Femur (tissue), 1 donor: ENCODE data around the gene BDKRB2.
"Not testable (repeated sequence)": the region's sequence is repeated elsewhere in the genome, so short reads cannot be mapped to it uniquely, and the experiment has no call there.

ENCODE experiments used
- DNase-seq: peaks from one replicate; pipeline ENCODE4 v3.0.0-alpha.2; 2017

The BDKRB2 gene

DNA sequence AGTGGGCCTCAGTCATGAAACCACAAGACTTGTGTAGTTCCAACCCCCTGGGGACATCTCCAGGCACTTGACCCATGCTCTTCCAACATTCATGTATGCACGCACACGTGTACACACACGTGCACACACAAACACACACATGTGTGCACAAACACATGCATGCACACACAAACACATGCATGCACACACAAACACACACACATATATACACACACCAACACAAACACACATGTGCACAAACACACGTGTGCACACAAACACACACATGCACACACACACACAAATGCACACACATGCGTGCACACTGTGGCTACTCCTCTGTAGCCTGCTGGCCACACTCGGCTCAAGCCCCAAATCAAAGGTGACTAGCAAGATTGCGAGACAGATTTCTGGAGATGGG lies 22.8 kb downstream of the BDKRB2 start:
- no peak for DNase-seq

DNA sequence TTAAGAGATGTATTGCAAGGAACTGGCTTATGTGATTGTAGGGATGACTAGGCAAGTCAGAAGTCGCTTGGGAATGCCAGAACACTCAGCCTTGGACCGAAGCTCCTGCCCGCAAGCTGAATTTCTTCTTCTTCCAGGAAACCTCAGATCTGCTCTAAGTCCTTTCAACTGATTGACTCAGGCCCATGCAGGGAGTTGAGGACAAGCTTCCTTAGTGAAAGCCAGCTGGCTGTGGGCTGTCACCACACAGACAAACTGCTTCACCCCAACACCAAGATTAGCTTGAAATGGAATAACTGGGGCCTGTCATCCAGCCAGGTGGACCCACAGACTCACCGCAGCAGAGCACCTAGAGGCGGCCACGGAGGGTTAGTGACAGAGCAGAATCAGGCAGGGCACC lies 24.7 kb downstream of the BDKRB2 start:
- no peak for DNase-seq

DNA sequence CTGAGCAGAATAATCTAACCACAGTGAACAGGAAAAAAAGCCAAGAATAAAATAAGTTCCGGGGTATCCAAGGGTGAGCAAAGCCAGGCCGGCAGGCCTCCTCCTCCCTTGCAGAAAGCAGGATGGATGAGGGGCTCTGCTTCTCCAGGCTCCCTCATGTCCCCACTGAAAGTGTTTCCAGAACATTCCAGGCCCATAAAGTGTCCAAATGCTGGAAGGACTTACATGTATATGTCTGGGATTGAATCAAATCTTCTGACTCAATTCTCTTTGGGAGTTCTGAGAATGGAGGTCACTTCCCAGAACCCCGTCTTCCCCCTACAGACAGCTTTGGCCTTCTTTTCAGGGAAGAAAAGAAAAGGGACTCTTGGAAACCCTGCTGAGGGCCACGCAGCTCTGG lies 26.4 kb downstream of the BDKRB2 start:
- peak; percentile 22 for DNase-seq

DNA sequence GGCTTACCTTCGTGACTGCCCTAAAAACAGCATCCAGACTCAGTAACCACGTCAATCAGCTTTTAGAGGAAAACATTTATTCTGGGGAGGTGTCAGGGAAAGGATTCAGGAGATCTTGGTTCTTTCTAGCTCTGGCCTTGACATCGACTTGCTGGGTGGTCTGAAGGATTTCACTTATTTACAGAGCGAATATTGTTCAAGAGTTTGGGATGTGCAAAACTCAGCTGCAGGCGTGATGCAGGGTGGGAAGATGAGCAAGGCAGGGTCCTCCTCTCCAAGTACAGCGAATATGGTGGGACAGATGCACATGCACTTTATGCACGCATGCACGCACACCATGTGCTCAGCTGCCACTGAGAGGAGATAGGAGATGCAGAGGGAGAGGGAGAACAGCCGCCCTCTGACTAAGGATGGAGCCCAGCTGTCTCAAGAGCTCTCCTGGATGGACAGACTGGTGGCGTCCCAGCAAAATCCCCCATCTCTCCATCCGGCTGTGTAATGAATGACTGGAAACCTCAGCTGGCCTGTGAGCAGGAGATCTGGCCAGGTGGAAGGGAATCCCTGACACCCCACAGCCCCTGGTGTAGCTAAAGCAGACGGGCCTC lies 27.0 kb downstream of the BDKRB2 start:
- DNase-seq = peak; percentile 30

DNA sequence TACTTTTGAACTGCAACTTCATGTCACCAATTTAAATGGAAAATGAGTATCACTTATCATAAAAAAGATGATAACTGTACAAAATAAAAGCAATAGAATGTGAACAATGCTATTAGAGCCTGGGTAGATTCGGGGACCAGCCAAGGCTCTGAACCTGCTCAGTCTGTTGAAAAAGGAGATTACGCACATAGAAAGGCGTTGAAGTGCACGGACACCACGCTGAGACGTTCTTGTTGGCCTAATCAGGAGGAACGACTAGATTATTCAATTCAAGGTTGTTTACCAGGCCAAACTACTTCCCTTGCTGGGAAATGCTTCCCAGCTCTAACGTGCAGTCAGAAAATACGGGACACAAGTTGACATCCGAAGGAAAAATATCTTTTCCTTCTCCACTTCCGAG lies 27.9 kb downstream of the BDKRB2 start:
- no peak for DNase-seq

DNA sequence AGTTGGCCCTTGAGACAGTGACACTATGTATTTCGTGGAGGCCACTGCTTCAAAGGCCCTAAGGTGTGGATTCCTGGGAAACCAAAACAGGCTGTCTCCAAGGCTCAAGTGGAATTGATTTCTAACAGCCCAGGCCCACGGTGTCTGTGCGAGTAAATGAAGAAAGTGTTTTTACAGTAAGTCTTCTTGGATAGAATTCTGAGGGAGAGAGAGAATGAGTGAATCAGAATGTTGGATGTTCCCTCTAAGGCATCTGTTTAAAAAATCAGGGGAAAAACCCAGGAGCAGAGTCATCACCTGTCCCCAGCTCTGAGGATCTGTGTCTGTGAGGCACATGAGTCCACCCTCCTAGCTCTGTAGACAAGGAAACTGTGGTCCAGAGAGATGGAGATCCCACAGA lies 29.0 kb downstream of the BDKRB2 start:
- no peak for DNase-seq

DNA sequence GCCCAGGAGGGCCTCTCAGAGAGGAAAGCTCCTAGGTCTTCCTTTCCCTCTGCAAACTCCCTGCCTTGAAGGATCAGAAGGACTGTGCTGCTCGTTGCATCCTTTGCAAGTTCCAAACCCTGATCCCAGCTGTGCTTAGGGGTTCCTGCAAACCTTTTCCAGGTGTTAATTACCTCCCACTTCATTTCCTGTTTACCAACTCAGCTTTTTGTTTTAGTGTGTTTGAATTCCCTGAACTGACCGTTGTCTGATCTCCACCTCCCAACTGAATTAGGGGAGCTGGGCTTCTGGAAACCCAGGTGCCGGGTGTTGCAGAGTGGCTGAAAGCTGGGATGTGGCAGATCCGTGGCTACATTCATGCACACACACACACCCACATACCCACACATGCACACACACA lies 30.8 kb downstream of the BDKRB2 start:
- no peak for DNase-seq

DNA sequence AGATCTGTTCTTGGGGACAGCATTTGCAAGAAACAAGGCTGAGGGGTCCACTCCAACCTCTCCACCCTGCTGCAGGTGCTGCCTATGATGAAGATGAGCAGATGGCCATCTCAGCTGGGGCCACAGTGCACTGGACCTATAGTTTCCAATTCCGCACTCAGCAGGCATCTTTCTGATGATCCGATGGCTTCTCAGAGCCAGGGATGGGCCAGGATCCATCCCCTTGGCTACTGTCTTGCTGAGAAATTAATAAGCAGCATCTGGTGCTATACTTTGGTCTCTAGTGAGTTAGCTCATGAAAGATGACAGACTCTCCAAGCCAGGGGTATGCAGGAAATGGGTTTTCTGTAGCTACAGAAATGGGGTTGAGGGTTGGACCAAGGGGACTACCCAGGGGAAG lies 33.0 kb downstream of the BDKRB2 start:
- no peak for DNase-seq

DNA sequence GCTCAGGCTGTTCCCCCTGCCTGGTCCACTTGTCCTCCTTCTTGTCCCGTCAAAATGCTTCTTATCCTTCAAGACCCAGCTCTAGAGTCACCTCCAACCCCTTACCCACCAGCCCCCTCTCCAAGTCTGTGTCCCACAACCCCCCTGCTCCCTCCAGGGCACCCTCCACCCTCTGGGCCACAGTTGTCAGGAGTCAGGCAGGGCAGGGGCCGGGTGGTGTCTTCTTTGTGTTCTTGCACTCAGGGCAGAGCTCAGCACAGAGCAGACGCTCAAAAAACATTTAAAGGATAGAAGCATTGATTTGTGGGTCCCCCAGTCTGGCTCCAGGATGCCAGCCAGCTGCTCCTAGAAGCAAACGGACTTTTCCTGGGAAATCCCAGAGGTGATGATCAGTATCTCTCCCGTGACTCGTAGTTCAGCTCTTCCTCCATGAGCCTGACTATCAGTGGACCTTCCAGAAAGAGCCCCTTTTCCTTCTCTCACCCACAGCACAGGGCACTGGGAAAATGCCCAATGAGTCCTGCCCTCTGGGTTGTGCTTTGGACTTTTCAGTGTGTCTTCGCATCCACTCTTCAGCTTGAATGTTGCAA lies 34.1 kb downstream of the BDKRB2 start:
- no peak for DNase-seq

DNA sequence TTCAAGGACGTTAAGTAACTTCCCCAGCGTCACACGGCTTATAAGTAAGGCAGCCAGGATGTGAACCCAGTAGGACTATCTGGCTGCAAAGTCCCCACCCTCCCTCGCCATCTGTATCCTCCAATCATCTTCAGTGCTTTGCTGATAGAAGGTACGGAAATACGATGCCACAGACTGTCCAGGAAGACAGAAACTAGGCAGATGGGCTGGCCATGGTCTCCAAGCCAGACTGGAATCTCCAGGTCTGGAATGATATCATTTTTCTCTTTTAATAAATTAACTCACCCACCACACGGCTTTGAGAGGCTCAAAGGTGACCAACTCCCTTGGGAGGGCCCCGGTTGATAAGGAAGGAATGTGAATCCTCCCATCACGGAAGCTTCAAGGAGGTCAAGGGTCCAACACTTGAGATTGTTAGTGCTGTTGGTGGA lies 35.1 kb downstream of the BDKRB2 start:
- DNase-seq = no peak

DNA sequence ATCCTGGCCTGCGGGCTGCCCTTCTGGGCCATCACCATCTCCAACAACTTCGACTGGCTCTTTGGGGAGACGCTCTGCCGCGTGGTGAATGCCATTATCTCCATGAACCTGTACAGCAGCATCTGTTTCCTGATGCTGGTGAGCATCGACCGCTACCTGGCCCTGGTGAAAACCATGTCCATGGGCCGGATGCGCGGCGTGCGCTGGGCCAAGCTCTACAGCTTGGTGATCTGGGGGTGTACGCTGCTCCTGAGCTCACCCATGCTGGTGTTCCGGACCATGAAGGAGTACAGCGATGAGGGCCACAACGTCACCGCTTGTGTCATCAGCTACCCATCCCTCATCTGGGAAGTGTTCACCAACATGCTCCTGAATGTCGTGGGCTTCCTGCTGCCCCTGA lies 36.0 kb downstream of the BDKRB2 start:
- DNase-seq = no peak

DNA sequence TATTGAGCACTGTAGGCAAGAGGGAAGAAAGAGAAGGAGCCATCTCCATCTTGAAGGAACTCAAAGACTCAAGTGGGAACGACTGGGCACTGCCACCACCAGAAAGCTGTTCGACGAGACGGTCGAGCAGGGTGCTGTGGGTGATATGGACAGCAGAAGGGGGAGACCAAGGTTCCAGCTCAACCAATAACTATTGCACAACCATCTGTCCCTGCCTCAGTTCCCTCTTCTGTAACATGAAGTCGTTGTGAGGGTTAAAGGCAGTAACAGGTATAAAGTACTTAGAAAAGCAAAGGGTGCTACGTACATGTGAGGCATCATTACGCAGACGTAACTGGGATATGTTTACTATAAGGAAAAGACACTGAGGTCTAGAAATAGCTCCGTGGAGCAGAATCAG lies 37.5 kb downstream of the BDKRB2 start:
- no peak for DNase-seq

DNA sequence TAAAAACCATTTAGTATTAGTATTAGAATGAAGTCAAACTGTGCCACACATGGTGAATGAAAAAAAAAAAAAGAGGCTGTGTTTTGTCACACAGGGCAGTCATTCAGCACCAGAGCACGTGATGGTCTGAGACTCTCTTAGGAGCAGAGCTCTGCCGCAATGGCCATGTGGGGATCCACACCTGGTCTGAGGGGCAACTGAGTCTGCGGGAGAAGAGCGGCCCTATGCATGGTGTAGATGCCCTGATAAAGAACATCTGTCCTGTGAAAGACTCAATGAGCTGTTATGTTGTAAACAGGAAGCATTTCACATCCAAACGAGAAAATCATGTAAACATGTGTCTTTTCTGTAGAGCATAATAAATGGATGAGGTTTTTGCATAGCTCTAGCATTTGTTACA lies 39.1 kb downstream of the BDKRB2 start:
- no peak for DNase-seq

DNA sequence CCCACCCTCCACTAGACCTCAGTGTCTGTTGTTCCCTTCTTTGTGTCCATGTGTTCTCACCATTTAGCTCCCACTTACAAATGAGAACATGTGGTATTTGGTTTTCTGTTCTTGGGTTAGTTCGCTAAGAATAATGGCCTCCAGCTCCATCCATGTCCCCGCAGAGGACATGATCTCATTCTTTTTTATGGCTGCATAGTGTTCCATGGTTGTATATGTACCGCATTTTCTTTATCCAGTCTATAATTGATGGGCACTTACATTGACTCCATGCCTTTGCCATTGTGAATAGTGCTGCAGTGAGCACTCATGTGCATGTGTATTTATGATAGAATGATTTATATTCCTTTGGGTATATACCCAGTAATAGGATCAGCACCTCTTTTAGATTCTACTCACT lies 40.4 kb downstream of the BDKRB2 start:
- not testable (repeated sequence) for DNase-seq

DNA sequence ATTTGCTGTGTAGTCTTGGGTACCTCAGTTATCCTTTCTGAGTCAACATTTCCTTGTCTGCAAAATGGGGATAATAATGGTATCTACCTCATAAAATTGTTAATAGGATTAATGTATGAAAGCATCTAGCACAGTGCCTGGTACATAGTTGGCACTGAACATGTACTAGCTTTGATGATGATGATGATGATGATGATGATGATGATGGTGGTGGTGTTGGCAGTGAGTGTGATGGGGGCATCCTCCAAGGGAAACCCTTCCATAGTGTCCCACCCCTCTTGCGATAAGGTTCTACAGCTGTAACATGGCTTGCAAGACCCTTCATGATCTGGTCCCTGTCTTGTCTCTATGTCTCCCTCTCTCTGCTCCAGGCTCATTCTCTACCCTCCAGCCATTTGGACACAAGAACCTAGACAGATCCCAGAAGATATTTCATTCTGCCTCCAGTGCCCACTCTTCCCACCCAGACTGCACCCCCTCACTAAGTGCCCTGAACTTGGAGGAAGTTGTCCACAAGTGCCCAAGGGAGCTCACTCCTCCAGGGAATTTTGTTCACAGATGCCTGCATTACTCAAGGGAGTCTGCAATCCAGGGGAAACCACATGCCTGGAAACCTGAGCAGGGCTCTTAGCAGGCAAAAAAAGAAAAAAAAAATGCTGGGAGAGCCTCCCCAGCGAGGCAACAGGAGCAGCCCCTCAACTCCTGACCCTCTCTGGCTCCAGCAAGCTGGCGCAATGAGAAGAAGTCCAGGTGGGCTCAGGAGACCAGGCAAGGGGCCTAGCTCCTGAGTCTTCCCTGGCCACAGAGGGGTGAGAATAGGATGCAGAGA lies 41.3 kb downstream of the BDKRB2 start:
- no peak for DNase-seq

DNA sequence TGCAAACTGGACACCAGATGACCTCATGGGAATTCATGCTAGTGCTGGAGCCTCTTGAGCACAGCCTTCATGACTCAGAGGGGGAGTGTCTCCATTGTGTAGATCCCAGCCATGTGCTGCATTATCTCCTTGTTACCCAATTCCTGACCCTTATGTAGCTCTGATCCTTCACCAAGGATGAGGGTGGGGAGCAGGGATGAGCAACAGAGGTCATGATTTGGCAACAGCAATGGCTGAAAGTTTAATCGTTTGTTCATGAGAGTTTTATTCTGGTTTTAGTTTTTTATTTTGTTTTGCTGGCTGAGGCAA lies 41.9 kb downstream of the BDKRB2 start:
- DNase-seq = no peak

DNA sequence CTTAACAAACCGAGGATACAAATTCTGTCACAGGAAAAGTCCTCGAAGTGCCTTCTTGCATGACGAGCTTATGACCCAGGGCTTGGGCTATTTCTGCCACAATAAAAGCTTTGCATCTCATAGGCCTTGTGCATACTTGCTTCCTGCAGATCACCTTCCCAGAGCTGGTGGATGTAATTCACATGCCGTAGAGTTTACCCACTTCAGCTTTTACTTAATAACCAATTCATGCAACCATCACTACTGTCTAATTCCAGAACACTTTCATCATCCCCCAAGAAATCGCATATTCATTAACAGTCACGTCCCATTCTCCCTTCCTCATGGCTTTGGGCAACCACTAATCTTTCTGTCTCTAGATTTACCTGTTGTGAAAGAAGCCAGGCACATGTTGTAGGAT lies 42.4 kb downstream of the BDKRB2 start:
- no peak for DNase-seq

DNA sequence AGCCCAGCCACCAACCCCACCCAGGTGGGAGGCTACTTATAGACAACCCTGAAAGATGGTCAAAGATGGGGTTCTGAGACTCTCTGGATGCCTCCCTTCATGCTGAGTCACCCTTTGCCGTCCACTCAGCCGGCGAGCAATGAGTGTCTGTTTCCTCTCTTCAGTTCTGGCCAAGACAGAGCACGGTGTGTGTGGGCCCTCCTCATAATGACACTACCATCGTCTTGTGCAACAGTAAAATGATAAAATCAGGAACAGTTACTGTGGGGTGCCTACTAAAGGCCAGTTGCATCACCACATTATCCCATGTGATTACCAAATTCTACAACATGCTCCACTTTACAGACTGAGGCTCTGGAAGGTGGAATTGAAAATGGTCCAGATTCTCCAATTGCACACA lies 44.4 kb downstream of the BDKRB2 start:
- DNase-seq = no peak

DNA sequence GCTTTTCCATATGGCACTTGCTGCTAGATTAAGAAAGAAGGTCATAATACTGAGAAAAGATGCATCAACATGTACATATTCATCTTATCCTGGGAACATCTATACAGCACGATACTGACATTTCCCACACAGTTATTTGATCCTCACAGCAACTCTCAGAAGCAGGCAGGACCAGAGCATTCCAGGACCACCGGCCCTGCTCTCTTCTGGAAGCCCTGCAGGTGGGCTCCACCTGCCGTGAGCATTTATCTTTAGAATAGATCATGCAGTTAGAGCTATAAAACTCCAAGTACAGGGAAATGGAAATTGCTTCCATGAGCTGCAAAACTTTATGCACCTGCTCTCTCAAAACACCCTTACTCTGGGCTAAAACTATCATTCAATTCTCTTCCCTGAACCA lies 45.8 kb downstream of the BDKRB2 start:
- DNase-seq = no peak

DNA sequence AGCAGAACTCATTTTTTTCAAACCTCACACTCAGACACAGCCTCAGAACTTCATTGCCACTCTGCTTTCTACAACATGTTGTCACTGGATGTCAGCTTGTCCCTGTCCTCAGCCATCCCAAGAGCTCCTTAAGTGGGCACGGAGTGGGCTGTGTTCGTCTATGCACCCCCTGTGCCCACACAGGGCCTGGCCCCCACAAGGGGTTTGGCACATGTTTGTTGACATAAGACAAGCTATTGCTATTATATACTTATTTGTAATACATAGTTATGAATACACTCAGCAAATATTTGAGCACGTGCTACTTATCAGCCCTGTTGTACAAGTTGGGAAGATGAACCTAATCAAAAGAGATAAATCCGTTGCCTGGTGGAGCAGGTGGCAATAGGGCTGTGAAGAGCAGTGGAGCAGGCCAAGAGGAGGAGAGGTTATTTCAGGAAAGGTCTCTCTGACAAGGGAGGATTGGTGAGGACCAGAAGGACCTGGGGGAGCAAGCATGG lies 47.1 kb downstream of the BDKRB2 start:
- no peak for DNase-seq

DNA sequence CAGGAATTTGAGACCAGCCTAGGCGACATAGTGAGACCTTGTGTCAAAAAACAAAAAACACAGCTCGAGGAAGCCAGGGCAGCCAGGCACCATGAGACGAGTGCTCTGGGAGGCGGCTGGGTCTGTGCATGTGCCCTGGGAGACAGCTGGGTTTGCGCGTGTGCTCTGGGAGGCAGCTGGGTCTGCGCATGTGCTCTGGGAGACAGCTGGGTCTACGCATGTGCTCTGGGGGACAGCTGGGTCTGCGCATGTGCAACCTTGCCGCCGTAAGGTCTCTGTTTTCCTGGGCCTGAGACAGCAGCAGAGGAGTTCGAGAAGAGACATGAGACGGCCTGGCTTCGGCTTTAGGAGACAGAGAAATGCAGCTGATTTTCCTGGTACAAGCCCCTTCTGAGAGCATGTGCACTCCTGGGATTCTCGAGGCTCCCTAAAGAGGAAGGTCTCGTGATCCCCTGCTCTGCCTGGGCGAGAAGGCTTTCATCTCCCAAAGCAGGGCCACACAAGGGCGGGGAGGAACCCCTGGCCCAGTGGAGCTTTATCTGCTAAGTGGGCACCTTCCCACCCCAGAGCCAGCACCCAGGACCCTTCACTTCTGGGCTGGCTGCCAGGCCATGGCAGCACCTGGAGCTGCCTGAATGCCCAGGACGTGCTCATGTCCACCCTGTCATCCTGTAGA lies 47.8 kb downstream of the BDKRB2 start:
- peak; percentile 54 for DNase-seq

DNA sequence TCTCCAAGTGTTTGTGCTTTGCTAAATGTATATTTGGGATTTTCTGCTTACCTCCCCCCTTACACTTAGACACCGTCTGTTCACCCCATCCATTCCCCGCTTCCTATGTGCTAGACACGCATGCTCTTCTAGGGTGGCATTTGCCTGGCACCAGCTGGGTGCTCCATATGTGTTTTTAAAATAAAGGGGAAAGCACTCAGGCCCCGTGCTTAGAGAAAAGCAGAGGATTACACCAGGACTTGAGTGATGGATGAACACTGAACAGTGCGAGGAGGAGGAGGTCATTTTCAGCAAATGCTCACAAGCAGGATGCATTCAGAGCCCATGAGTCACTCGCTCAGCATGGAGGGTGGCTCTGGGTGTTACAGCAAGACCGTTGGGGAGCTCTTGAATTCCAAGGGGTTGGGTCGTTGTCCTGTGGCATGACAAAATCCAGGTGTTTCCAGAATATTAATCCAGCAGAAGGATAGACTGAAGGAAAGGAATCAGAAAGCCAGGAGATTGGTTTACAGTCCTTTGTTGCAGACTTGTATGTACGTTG lies 48.4 kb downstream of the BDKRB2 start:
- DNase-seq = no peak

DNA sequence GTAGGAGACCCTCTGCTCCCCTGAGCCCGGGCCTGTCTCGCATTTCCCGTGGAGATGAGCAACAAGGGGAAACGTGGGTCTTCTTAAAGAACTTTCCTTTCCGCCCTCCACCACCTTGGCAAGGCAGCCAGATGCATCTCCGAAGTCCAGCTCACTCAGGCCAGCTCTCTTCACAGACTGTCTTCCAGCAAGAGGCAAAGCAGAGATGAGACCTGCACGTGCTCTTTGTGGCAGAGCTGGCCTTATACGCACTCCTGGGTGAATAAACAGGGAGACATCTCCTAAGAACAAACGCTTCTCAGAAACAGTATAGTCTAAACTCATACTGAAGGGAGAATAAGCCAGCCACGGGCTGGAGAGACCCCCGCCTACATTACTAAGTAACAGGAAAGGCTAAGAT lies 50.0 kb downstream of the BDKRB2 start:
- DNase-seq = no peak
